Liver (tissue), 3 donors: ENCODE measurements around the gene CIDEA.

Experiments
- CTCF ChIP-seq: fragments of 150-350 bp; IDR thresholded peaks from 2 replicates; pipeline ENCODE4 v1.5.1; 2017; ENCODE audit warnings: improper control_type of control experiment, low read depth, low read length; ENCODE audit not compliant: missing input control
- EGR1 ChIP-seq, 2 donors: IDR thresholded peaks; 2 replicates each; pipeline ENCODE4 v1.6.1; 2016 to 2018; ENCODE audit warnings: antibody characterized with exemption in 2 of 2, low read depth in 2 of 2
- JUND ChIP-seq, 2 donors: IDR thresholded peaks; 2 replicates each; pipeline ENCODE4 v1.6.1; 2016; ENCODE audit warnings: antibody characterized with exemption in 2 of 2
- MAX ChIP-seq: IDR thresholded peaks from 2 replicates; pipeline ENCODE4 v1.6.1; 2016; ENCODE audit warnings: antibody characterized with exemption
- REST ChIP-seq: IDR thresholded peaks from 2 replicates; pipeline ENCODE4 v1.6.1; 2016; ENCODE audit warnings: antibody characterized with exemption, mild to moderate bottlenecking
- RXRA ChIP-seq, 2 donors: IDR thresholded peaks; 2 replicates each; pipeline ENCODE4 v1.6.1; 2017 to 2018; ENCODE audit warnings: antibody characterized with exemption in 2 of 2, mild to moderate bottlenecking in 1 of 2
- YY1 ChIP-seq: IDR thresholded peaks from 2 replicates; pipeline ENCODE4 v1.6.1; 2016; ENCODE audit warnings: antibody characterized with exemption, mild to moderate bottlenecking
- donor health status: healthy.
- donor health status: healthy.

- TF ChIP-seq CTCF (no peak), YY1 (no peak), EGR1 (IDR thresholded peaks at IDR 0.05; ENCODE audit: low read depth in 2 of 2) (no peak), REST (no peak), MAX (no peak), RXRA (IDR thresholded peaks at IDR 0.05) (no peak), JUND (IDR thresholded peaks at IDR 0.05) (no peak)
Observed at GRCh38 chr18:12305211-12305610, 51.0 kb downstream of the CIDEA start.
